CD4-positive, alpha-beta T cell treated with Interferon alpha-2 for 1 hour (primary cell): ENCODE results near the gene CMIP.
"Not testable (repeated sequence)": the region's sequence is repeated elsewhere in the genome, so short reads cannot be mapped to it uniquely, and the experiment has no call there.

Source experiments
- DNase-seq, 2 donors: peaks; one replicate each; pipeline ENCODE4 v3.0.0-alpha.2; 2020 to 2022

Gene CMIP

GRCh38 chr16:81572386-81573144 lies 128.0 kb downstream of the CMIP start:
- no peak for DNase-seq

GRCh38 chr16:81573533-81574020 lies 129.0 kb downstream of the CMIP start:
- DNase-seq = no peak

- DNase-seq = no peak
These were observed 129.6 kb downstream of the CMIP start for GRCh38 chr16:81574168-81574567.

- no peak for DNase-seq
These were observed 130.7 kb downstream of the CMIP start for GRCh38 chr16:81575307-81575706.

- no peak for DNase-seq
These were observed 131.2 kb downstream of the CMIP start for GRCh38 chr16:81575834-81576233.

- no peak for DNase-seq
These were observed 132.1 kb downstream of the CMIP start for GRCh38 chr16:81576696-81577095.

GRCh38 chr16:81577272-81577671 lies 132.7 kb downstream of the CMIP start:
- DNase-seq = not testable (repeated sequence)

- DNase-seq = no peak
These were observed 133.5 kb downstream of the CMIP start for GRCh38 chr16:81578076-81578475.

GRCh38 chr16:81578636-81579413 lies 134.2 kb downstream of the CMIP start:
- no peak for DNase-seq

GRCh38 chr16:81581107-81581506 lies 136.5 kb downstream of the CMIP start:
- DNase-seq = no peak

- DNase-seq = no peak
These were observed 138.2 kb downstream of the CMIP start for GRCh38 chr16:81582655-81583441.

GRCh38 chr16:81583893-81584631 lies 139.5 kb downstream of the CMIP start:
- no peak for DNase-seq

GRCh38 chr16:81585785-81586184 lies 141.2 kb downstream of the CMIP start:
- DNase-seq = no peak

- no peak for DNase-seq
These were observed 141.8 kb downstream of the CMIP start for GRCh38 chr16:81586417-81586816.

- no peak for DNase-seq
These were observed 142.5 kb downstream of the CMIP start for GRCh38 chr16:81586977-81587625.

GRCh38 chr16:81587626-81588160 lies 143.1 kb downstream of the CMIP start:
- no peak for DNase-seq

GRCh38 chr16:81588326-81589081 lies 143.9 kb downstream of the CMIP start:
- DNase-seq = no peak

- DNase-seq = no peak
These were observed 145.5 kb downstream of the CMIP start for GRCh38 chr16:81589975-81590650.

GRCh38 chr16:81590714-81591544 lies 146.3 kb downstream of the CMIP start:
- DNase-seq = no peak

- no peak for DNase-seq
These were observed 146.9 kb downstream of the CMIP start for GRCh38 chr16:81591545-81591870.
